Frontal cortex (tissue), 4 donors: ENCODE data around the gene KDM3A. TPM values are rescaled to one million over a fixed set of nuclear protein-coding genes. Genes with fewer than 3 reads are reported as not detected.
"Not testable (repeated sequence)": the region's sequence is repeated elsewhere in the genome, so short reads cannot be mapped to it uniquely, and the experiment has no call there.

ENCODE experiments used
- DNase-seq, 2 donors: peaks; one replicate each; pipeline ENCODE4 v3.0.0; 2012; ENCODE audit warnings: low spot score in 2 of 2
- FAIRE-seq: peaks from 2 replicates; lab custom pipeline; 2012; peaks lifted over from hg19 to GRCh38; lab: Jason Lieb, UNC
- total RNA-seq: library from RNA; depleted of rRNA; stranded (reverse); fragments of >200 nt; gene quantifications from one replicate; pipeline ENCODE4 v1.2.3, GENCODE V29; 2014
- donor health status: control.
- donor health status: control.
- donor health status: control.

Gene KDM3A
- total RNA-seq, 1 donor from 2014 or later = 19.6 TPM

DNA sequence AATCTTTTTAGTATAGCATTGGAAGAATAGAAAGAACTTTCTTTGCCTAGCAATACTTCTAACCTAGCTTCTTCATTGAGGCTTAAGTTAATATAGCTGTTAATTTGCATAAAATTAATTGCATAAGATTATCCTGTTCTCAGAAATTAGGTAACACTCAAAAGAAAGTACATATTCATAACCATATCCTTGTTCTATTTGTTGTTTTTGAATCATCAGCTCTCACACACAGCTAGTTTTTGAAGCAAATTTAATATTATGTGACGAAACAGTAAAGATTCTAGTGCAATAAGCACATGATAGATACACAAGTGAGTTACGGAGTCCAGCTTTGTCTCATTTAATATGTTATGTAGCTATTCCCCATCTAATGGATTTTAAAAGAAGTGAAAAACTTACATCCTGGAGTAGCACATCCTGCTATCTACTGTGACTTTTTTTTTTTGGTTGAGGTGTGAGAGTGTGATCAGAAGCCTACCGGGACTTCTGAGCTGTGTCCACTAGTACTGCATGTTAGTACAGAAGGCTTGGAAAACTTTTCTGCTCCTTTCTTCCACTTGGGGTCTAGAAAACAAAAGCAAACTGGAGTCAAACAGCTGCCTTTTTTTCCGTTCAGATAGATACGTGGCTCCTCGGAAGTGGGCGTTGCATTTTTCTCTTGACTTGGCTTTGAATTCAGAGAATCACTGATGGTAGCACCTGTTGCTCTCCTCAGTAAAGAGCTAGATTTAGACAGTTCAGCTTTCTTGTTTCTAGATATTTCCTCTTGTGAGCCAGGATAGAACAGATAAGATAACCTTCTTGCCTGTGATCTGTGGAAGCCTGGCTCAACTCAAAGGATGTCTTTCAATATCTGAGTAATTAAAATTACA lies 27.2 kb downstream of the KDM3A start:
- no peak for FAIRE-seq
- no peak for DNase-seq

- DNase-seq (no peak), FAIRE-seq (no peak)
These were observed 29.7 kb downstream of the KDM3A start for GRCh38 chr2:86470890-86471289.

- FAIRE-seq = no peak
- no peak for DNase-seq
These were observed 30.5 kb downstream of the KDM3A start for GRCh38 chr2:86471637-86472036.

- FAIRE-seq (no peak), DNase-seq (no peak)
These were observed 34.9 kb downstream of the KDM3A start for GRCh38 chr2:86476092-86476491.

DNA sequence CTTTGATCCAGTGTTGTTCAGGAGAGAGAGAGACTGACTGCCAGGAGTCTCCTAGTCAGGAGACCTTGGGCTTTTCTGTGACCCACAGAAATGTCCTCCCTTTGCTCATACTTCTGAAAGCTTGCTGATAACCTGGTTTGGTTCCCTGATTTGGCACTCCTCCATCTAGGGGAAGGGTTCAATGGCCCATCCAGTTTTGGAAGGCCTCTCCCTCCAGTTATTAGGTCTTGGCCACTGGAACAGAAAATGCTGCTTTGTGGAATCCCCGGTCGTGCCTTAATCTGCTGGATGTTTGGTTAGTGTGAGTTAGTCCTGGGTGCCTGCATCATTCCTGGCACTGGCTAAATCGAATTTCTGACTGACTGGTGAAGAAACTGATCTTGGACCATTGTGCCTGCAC lies 35.7 kb downstream of the KDM3A start:
- no peak for DNase-seq
- no peak for FAIRE-seq

DNA sequence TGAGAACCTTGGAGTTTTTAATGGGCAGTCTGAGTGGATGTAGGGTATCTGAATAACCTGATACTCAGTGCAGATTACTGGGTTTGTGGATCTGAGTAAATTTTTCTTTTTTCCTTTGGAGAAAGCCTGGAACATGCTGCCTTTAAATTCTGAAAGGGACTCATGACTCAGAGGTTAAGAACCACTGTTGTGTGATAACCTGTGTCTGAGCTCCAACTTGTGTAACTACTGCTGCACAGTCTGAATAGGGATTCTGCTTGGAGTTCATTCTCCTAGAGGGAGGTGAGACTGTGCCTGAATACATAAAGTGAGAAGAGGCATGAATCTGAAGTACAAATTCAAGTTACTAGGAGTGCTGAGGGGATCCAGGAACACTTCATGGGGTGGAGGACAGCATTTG lies 36.2 kb downstream of the KDM3A start:
- DNase-seq = no peak
- no peak for FAIRE-seq

GRCh38 chr2:86480105-86480504 lies 38.9 kb downstream of the KDM3A start:
- no peak for DNase-seq
- no peak for FAIRE-seq

GRCh38 chr2:86482034-86482433 lies 40.9 kb downstream of the KDM3A start:
- DNase-seq = no peak
- FAIRE-seq = no peak

DNA sequence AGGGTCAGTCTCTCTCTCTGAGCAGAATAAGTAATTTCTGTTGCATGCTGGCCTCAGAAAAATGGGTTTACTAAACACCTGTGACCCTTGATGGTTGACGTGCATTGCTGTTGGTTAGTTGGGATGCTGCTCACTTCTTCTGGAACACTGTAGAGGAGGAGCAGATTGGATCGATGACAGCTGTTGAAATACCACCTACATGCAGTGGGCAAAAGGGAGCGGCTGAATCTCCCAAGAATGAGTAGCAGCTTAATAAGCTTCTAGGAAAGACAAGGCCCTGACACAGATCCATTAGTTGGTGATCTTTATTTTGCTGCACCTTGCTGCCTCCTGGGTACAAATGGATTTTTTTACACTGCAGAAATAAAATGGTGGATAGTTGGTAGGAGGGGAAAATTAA lies 43.2 kb downstream of the KDM3A start:
- no peak for FAIRE-seq

DNA sequence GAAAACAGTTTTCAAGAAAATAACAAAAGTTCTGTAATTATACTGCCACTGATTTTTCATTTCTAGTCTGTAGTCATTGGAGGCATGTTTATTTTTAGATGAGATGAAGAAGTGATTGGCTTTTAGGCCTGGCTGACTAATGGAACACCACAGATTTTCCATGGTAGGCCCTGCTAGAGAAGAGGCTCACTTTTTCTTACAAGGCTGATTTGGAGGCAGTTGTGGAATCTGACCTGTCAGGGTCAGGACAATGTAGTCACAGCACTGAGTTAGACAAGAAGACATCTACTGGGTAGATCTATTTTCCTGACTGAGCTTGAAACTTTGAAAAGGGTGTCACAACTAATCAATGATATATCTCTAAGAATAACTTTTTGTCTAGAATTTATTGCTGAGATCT lies 43.9 kb downstream of the KDM3A start:
- FAIRE-seq = no peak

More for the DNA sequence above, 43.2 kb downstream of the KDM3A start:
- DNase-seq = no peak

DNA sequence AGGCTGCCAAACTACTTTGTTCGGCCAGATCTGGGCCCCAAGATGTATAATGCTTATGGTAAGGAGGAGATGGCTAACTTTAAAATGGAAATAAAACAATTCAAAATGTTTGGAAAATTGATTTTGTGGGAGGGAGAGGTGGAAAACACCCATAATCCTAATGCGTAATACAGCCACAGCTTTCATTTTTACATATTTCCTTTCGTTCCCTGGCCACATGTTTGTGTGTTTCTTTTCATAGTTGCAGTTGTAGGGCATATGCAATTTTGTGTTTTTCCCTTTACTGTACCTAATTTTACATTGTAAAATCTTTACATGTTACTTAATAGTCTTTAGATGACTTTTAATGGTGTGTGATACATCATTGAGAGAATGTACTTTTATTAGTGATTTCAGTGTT lies 44.6 kb downstream of the KDM3A start:
- FAIRE-seq (no peak), DNase-seq (no peak)

More for the DNA sequence above, 43.9 kb downstream of the KDM3A start:
- DNase-seq = no peak

DNA sequence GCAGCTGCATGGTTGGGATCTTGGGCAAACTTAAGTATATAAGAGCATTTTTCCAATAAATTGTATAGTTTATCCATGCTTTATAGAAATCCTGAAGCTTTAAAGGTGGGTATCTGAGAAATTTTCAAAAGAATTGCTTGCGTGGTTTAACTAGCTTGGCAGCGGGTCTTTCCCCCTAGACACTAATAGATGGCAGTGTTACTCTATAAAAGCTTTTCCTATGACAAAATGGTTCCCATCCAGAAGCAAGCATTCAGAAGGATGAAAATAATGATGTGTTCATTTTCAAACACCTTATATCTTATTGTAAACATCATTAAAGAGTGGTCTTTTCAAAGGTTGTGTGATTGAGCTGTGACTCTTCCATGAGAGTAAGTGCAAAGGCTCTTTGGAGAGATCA lies 45.9 kb downstream of the KDM3A start:
- no peak for DNase-seq
- FAIRE-seq = no peak

- FAIRE-seq = no peak
- DNase-seq = no peak
These were observed 47.5 kb downstream of the KDM3A start for GRCh38 chr2:86488561-86489250.

- DNase-seq = no peak
- FAIRE-seq = no peak
These were observed 48.4 kb downstream of the KDM3A start for GRCh38 chr2:86489542-86489941.

GRCh38 chr2:86490245-86490644 lies 49.1 kb downstream of the KDM3A start:
- DNase-seq (no peak), FAIRE-seq (no peak)

- FAIRE-seq (no peak), DNase-seq (no peak)
These were observed 49.9 kb downstream of the KDM3A start for GRCh38 chr2:86491088-86491487.

DNA sequence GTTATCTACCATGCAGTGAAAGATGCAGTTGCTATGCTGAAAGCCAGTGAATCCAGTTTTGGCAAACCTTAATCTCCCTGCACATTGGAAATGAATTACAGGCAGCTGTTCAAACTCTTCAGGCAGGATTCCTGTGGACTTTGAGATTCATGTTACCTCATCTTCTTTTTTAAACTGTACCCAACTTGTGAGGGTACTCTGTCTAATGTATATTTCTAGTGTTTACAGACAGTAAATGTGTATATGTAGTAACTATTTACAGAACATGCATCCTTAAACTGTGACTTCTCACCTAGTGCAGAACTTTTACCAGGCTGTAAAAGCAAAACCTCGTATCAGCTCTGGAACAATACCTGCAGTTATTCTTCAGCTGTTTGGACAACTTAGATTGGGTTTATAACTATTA lies 50.9 kb downstream of the KDM3A start:
- DNase-seq (no peak), FAIRE-seq (no peak)

DNA sequence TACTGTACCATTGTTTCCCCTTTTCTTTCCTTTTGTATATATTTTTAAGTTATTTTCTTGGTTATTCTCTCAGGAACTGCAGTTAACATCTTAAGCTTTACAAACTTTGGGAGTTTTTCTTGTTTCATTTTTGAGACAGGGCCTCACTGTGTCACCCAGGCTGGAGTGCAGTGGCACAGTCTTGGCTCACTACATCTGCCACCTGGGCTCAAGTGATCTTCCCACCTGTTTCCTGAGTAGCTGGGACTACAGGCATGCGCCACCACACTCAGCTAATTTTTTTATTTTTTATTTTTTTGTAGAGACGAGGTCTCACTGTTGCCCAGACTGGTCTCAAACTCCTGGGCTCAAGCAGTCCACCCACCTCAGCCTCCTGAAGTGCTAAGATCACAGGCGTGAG lies 55.2 kb downstream of the KDM3A start:
- DNase-seq, FAIRE-seq: not testable (repeated sequence)

DNA sequence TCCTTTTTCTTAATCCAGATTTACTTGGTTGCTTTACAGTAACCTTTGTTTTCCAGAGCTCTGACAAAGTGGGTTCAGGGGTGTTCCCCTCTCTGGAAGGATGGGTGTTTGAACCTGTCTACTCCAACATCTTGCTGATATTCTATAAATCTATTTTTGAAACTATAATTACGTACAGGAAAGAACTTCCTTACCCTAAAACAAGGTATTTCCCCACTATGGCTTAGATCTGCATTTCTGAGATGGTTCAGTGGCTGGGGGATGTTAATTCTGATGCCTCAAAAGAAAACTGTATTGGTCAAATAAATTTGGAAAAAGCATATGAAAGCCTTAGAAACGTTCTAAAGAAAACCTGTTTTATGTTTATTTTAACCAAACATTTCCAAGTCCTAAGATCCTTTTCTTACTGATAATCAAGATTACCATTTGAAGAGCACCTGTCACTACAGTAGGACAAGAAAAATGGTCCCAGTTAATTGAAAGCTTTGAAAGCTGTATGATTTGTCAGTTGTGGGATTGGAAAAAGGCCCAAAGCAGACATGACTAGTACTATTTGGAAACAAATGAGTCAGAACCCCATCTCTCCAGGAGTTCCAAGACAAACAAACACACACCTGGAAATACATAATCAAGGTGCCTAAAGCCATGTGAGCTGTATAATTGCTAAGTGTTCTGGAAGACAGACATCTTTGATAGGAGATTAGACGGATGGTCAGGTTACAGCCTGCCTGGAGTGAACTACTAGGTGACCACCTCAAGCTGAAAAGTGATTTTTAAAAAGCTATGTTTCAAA lies 57.5 kb downstream of the KDM3A start:
- FAIRE-seq = no peak
- no peak for DNase-seq

DNA sequence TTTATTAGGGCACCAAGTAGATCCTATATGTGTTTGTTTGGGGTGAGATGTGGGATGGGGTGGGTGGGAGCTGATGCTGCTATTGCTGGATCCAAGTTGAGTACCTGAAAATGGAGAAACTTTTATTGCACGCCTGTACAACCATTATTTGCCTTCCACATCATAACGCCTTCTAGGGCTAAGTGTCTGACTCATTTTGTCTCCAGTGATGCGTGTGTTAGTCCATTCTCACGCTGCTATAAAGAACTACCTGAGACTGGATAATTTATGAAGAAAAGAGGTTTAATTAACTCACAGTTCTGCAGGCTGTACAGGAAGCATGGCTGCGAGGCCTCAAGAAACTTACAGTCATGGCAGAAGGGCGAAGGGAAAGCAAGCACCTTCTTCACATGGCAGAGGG lies 58.2 kb downstream of the KDM3A start:
- FAIRE-seq = no peak
- no peak for DNase-seq
